ENCODE data around the gene ABCD3. TPM values are rescaled to one million over a fixed set of nuclear protein-coding genes. Genes with fewer than 3 reads are reported as not detected.

The ABCD3 gene
- total RNA-seq, 3 donors from 2014 or later (not counting 1 experiment from before 2014, with no cell fraction given), result 22.3 to 29.5 (median 27.6) TPM

DNA sequence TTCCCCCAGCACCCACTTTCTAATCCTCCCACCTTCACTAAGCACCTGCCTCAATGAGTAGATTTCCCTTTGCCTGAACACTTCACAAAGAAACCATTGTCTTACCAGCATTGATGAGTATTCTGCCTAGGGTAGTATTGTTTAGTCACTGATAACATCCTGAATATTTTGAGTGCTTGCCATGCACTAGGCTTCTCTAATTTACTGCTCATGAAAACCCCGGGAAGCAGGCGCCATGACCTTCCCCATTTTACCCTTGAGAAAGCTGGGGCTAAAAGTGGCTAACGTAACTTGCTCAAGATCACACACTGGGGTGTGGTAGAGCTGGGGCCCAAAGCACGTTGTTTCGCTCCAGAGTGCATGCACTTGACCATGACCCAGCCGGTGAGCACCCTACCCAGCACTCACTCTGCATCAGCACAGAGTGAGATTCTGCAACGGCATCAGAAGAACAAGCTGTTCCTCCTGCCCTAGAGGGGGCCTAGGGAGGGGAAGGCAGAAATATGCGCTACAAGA lies 133.9 kb downstream of the ABCD3 start:
- TF ChIP-seq, protein P1, sequence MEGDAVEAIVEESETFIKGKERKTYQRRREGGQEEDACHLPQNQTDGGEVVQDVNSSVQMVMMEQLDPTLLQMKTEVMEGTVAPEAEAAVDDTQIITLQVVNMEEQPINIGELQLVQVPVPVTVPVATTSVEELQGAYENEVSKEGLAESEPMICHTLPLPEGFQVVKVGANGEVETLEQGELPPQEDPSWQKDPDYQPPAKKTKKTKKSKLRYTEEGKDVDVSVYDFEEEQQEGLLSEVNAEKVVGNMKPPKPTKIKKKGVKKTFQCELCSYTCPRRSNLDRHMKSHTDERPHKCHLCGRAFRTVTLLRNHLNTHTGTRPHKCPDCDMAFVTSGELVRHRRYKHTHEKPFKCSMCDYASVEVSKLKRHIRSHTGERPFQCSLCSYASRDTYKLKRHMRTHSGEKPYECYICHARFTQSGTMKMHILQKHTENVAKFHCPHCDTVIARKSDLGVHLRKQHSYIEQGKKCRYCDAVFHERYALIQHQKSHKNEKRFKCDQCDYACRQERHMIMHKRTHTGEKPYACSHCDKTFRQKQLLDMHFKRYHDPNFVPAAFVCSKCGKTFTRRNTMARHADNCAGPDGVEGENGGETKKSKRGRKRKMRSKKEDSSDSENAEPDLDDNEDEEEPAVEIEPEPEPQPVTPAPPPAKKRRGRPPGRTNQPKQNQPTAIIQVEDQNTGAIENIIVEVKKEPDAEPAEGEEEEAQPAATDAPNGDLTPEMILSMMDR (IDR thresholded peaks at IDR 0.05), result no peak
- Histone ChIP-seq H3K9me3 (ENCODE audit: control insufficient read depth, insufficient read depth, low read length) (no peaks in the 10 kb centered on the region), H3K27me3 (ENCODE audit: control insufficient read depth, insufficient read depth, low read length) (peaks cover 3% of the 10 kb centered on the region), H3K4me3 (ENCODE audit: low read length) (no peak overlapping the region), H3K4me1 (ENCODE audit: control insufficient read depth, insufficient read depth, low read length) (no peaks in the 10 kb centered on the region), H3K36me3 (ENCODE audit: control insufficient read depth, insufficient read depth, low read length) (no peaks in the 10 kb centered on the region), H3K27ac (ENCODE audit: low read length) (no peak overlapping the region)
- 94% methylated on average over 8 of the region's 8 CpGs for WGBS (ENCODE audit: insufficient coverage)
- H3K36me3 Mint-ChIP-seq, result no peaks in the 10 kb centered on the region
- intact Hi-C loops (cut with micrococcal nuclease), result no loop called here
- no peak overlapping the region for H3K27ac Mint-ChIP-seq
- H3K4me1 Mint-ChIP-seq, result no peaks in the 10 kb centered on the region
- no peak for DNase-seq
- no peak for ATAC-seq
- no peaks in the 10 kb centered on the region for H3K9me3 Mint-ChIP-seq
- H3K27me3 Mint-ChIP-seq (ENCODE audit: low read depth in 2 of 2), result peaks cover 10 to 34% of the 10 kb centered on the region in 2 donors
- no peak overlapping the region for H3K4me3 Mint-ChIP-seq

DNA sequence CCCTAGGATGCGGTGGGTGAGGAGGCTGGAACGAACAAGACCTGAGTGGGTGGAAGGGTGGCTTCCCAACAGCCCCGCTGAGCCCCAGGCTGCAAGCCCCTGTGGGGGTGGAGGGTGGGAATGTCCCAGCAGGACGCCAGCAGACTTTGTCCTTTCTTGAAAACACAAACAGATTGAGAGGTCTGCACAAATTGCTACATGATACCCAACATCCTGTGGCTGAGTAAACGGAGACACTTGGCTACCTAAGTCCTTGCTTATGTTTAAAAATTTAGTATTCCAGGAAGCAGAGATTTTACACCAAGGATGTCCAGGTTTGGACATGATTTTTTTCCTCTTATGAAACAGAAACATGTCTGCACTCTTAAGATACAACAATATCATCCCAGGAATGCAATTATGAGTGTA lies 135.1 kb downstream of the ABCD3 start:
- H3K27me3 ChIP-seq (ENCODE audit: control insufficient read depth, insufficient read depth, low read length), result no peaks in the 10 kb centered on the region
- DNase-seq, result no peak

DNA sequence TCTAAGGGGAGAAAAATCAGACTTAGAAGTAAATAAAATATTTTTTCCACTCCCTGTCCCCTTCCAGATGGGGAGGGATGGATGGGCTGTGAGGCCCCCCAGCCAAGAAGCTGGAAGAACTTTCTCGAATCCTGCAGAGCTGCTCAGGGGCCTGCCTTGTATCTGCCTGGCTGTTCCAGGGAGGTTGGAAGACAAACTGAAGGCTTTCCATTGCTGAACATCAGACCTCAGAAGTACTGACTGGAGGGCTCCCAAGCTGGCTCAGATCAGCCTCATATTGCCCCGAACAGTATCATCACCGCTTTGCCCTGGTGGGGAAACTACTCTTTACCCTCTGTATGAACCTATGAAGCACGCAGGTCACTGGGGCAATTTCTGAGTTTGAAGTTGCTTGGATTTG lies 135.7 kb downstream of the ABCD3 start:
- H3K27me3 ChIP-seq (ENCODE audit: control insufficient read depth, insufficient read depth, low read length), result no peaks in the 10 kb centered on the region
- H3K4me1 ChIP-seq (ENCODE audit: control insufficient read depth, insufficient read depth, low read length), result no peaks in the 10 kb centered on the region
- H3K4me1 Mint-ChIP-seq, result no peaks in the 10 kb centered on the region
- no peak overlapping the region for H3K27ac ChIP-seq (ENCODE audit: low read length)
- DNase-seq (no peak), ATAC-seq (no peak)
- H3K4me3 Mint-ChIP-seq, result no peak overlapping the region
- no peaks in the 10 kb centered on the region for H3K36me3 Mint-ChIP-seq
- 86% methylated on average over 4 of the region's 4 CpGs for WGBS (ENCODE audit: insufficient coverage)
- H3K4me3 ChIP-seq (ENCODE audit: low read length), result no peak overlapping the region
- no peaks in the 10 kb centered on the region for H3K9me3 ChIP-seq (ENCODE audit: control insufficient read depth, insufficient read depth, low read length)
- no peak overlapping the region for H3K27ac Mint-ChIP-seq
- H3K36me3 ChIP-seq (ENCODE audit: control insufficient read depth, insufficient read depth, low read length), result no peaks in the 10 kb centered on the region
- TF ChIP-seq, protein P1 (IDR thresholded peaks at IDR 0.05), result no peak
- H3K9me3 Mint-ChIP-seq, result no peaks in the 10 kb centered on the region
- intact Hi-C loops (cut with micrococcal nuclease), result no loop called here
- peaks cover 7 to 22% of the 10 kb centered on the region in 2 donors for H3K27me3 Mint-ChIP-seq (ENCODE audit: low read depth in 2 of 2)

More for the DNA sequence above, 135.1 kb downstream of the ABCD3 start:
- no peaks in the 10 kb centered on the region for H3K4me1 ChIP-seq (ENCODE audit: control insufficient read depth, insufficient read depth, low read length)
- H3K4me3 Mint-ChIP-seq, result no peak overlapping the region
- no peak overlapping the region for H3K27ac ChIP-seq (ENCODE audit: low read length)
- intact Hi-C loops (cut with micrococcal nuclease), result no loop called here
- TF ChIP-seq, protein P1 (IDR thresholded peaks at IDR 0.05), result no peak
- 78% methylated on average over 5 of the region's 5 CpGs for WGBS (ENCODE audit: insufficient coverage)
- no peaks in the 10 kb centered on the region for H3K36me3 ChIP-seq (ENCODE audit: control insufficient read depth, insufficient read depth, low read length)
- peaks cover 7 to 22% of the 10 kb centered on the region in 2 donors for H3K27me3 Mint-ChIP-seq (ENCODE audit: low read depth in 2 of 2)
- no peak overlapping the region for H3K27ac Mint-ChIP-seq
- no peak for ATAC-seq
- H3K4me1 Mint-ChIP-seq, result no peaks in the 10 kb centered on the region
- no peaks in the 10 kb centered on the region for H3K9me3 ChIP-seq (ENCODE audit: control insufficient read depth, insufficient read depth, low read length)
- H3K4me3 ChIP-seq (ENCODE audit: low read length), result no peak overlapping the region
- no peaks in the 10 kb centered on the region for H3K9me3 Mint-ChIP-seq
- no peaks in the 10 kb centered on the region for H3K36me3 Mint-ChIP-seq

DNA sequence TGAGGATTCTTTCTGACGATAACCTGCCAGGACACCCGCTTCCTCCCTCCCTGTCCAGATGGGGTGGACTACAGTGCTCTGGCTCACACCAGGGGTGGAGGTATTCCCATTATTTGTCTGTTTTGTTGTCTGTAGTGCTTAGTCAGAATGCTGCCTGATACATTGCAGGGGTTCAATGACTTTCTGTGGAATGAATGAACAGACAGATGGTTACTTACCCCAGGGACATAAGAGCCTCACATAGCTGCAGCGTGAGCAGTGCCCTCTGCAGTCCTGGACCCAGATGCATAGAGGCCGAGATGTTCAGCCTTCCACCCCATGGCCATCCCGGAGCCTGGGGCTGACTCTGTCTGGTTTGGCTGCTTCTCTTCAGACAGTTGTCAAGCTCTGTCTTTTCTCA lies 136.4 kb downstream of the ABCD3 start:
- Mint-ChIP-seq H3K4me1 (no peaks in the 10 kb centered on the region), H3K36me3 (no peaks in the 10 kb centered on the region), H3K9me3 (no peaks in the 10 kb centered on the region), H3K27me3 (ENCODE audit: low read depth in 2 of 2) (peaks cover 7 to 22% of the 10 kb centered on the region in 2 donors), H3K27ac (no peak overlapping the region), H3K4me3 (no peak overlapping the region)
- Histone ChIP-seq H3K4me1 (ENCODE audit: control insufficient read depth, insufficient read depth, low read length) (no peaks in the 10 kb centered on the region), H3K36me3 (ENCODE audit: control insufficient read depth, insufficient read depth, low read length) (no peaks in the 10 kb centered on the region), H3K4me3 (ENCODE audit: low read length) (no peak overlapping the region), H3K9me3 (ENCODE audit: control insufficient read depth, insufficient read depth, low read length) (no peaks in the 10 kb centered on the region), H3K27ac (ENCODE audit: low read length) (no peak overlapping the region), H3K27me3 (ENCODE audit: control insufficient read depth, insufficient read depth, low read length) (no peaks in the 10 kb centered on the region)
- no peak for ATAC-seq
- intact Hi-C loops (cut with micrococcal nuclease), result no loop called here
- TF ChIP-seq, protein P1 (IDR thresholded peaks at IDR 0.05), result no peak
- DNase-seq, result no peak
- 95% methylated on average over 5 of the region's 5 CpGs for WGBS (ENCODE audit: insufficient coverage)

Data from natural killer cell (primary cell).